SIG-M5 treated with dmso at 0.1 percent for 504 hours (cell line): ENCODE measurements around the gene TMEM97.

Source experiments
- DNase-seq: peaks from one replicate; lab custom pipeline; 2025; ENCODE audit not compliant: unreplicated experiment; lab: John Stamatoyannopoulos, UW

Gene TMEM97

GRCh38 chr17:28363776-28364650, 45.0 kb downstream of the TMEM97 start:
- DNase-seq: no peak

GRCh38 chr17:28364665-28365363, 45.8 kb downstream of the TMEM97 start, which contains the start of gene SEBOX:
Gene SEBOX, minus strand, starts transcription at chr17:28365199. Its CDS starts 48 bp downstream, at chr17:28365151.
- no peak for DNase-seq

GRCh38 chr17:28365487-28365886, 46.5 kb downstream of the TMEM97 start:
- no peak for DNase-seq

- no peak for DNase-seq
Measured at GRCh38 chr17:28366605-28367004, 47.6 kb downstream of the TMEM97 start.

GRCh38 chr17:28367641-28368305, 48.8 kb downstream of the TMEM97 start:
- DNase-seq: no peak

GRCh38 chr17:28368306-28368831, 49.4 kb downstream of the TMEM97 start:
- DNase-seq: no peak

- DNase-seq: no peak
Measured at GRCh38 chr17:28368915-28369683, 50.1 kb downstream of the TMEM97 start.

- no peak for DNase-seq
Measured at GRCh38 chr17:28369684-28370034, 50.7 kb downstream of the TMEM97 start.

- peak; percentile 58 for DNase-seq
Measured at GRCh38 chr17:28370035-28370743, 51.2 kb downstream of the TMEM97 start, which contains the start of gene VTN. Gene VTN, minus strand, starts transcription at chr17:28370307. Its CDS starts 104 bp downstream, at chr17:28370203.

GRCh38 chr17:28370744-28371103, 51.7 kb downstream of the TMEM97 start:
- no peak for DNase-seq

- peak; percentile 59 for DNase-seq
Measured at GRCh38 chr17:28371245-28372202, 52.5 kb downstream of the TMEM97 start, which contains the start of gene SARM1. Gene SARM1, plus strand, starts transcription at chr17:28371694. Its CDS starts 339 bp downstream, at chr17:28372033.

GRCh38 chr17:28372203-28372944, 53.4 kb downstream of the TMEM97 start:
- DNase-seq: no peak

- DNase-seq: no peak
Measured at GRCh38 chr17:28372945-28373274, 53.9 kb downstream of the TMEM97 start.
